Dedifferentiated amniotic fluid mesenchymal stem cell (primary cell): ENCODE measurements around the gene NCS1.

Experiments used
- DNase-seq: peaks from one replicate; pipeline ENCODE4 v3.0.0-alpha.2; 2016; ENCODE audit errors: extremely low spot score

Gene NCS1

DNA sequence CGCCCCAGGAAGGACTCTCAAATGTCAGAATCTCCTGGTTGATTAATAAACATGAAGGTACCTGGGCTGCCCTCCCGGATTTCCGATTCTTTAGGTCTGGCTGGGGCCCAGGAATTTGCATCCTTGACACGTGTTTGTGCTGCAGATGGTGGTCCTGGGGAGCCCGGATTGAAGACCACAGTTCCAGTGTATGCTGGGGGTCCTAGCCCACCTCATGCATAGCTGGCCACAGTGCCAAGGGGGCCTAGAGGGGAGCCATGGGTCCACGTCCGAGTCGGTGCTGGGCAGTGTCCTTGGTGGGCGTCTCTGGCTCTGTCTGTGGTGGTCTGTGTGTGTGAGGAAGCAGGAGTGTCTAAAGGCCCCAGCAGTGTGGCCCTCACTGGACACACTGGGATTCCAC, 3.2 kb downstream of the NCS1 start:
- no peak for DNase-seq

DNA sequence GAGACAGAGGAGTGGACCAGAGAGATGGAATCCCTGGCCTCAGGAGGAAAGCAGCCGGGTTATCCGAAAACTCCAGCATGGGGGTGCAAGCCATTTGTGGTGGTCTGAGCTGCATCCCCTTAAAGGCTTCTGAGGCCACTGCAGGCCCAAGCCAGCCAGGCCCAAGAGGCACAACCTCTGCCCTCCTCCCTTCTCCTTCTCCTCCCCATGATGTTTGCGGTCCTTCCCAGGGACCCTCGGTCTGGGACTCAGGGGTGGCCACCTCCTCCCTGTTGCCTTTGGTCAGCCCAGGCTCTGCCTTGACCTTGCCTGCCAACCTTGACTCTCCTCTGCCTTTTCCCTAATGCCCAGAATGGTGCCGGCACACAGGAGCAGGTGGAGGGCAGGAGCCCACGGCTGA, 4.6 kb downstream of the NCS1 start:
- no peak for DNase-seq

DNA sequence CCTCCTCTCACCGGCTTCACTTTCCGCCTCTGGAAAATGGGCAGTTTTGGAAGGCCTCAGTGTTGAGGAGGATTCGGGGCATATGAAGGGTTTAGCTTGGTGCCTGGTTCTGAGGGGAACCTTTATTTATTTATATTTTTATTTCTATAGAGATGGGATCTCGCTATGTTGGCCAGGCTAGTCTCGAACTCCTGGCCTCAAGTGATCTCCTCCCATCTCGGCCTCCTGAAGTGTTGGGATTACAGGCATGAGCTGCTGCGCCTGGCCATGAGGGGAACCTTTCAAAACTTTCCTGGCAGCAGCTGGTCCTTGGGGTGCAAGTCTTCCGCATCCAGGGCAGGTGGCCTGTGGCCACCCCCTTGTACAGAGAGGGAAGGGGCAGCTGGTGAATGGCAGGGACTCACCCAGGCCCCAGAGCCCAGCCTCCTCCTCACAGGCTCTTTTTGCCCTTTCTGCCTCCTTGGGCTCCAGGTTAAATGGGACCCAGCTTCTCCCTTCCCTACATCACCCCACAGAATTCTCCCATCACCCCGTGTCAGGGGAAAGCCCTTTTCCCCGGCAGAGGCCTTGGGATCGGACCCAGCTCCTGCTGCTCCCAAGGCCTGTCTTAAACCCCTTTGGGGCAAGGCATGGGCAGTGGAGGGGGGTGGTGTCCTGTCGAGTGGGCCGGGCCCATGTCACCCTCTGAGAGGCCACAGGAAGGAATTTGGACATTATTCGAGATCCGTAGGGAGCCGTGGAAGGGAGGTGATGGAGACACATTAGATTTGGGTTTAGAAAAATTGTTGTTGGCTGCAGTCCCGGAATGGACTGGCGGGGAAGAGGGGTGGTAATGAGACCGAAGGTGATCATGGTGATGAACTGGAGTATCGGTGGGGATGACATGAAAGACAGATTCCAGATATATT, 5.9 kb downstream of the NCS1 start:
- no peak for DNase-seq

DNA sequence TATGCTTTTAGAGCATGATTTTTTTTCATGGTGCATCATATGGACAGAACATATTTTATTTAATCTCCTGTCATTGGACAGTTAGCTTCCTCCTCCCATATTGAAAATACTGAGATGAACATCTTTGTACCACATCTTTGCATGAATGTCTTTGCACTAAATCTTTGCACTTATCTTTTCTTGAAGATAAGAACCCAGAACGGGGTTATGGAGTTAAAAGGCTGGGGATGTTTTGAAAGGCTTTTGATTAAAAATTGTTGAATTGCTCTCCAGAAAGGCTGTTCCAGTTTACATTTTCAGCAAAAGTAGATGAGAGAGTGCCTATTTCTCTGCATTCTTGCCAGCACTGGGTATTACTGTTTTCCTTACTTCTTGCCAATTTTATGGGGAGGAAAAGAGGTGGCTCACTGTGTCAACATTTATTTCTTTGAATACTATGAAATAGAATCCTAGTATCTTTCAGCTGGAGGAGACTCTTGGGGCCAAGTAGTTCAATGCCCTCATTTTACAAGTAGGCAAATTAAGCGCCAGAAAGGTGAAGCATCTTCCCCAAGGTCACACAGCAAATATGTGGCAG, 7.2 kb downstream of the NCS1 start:
- no peak for DNase-seq

DNA sequence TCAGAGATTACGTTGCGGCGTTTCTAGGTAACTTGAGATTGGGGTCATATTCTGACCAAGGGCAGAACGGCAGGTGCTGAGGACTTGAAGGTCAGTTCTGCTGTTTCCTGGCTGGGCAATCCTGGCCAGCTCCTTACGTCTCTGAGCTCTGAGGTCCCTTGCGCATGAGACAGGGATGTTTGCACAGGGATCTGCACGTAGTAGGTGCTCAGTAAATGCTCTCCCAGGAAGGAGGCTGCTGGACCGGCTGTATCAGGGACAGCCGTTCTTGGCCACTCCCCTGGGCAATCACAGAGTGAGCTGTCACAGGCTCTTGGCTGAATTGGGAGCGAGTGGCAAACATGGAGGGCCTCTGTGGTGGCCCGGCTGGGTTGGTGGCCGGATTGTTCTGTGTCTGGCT, 8.3 kb downstream of the NCS1 start:
- no peak for DNase-seq

DNA sequence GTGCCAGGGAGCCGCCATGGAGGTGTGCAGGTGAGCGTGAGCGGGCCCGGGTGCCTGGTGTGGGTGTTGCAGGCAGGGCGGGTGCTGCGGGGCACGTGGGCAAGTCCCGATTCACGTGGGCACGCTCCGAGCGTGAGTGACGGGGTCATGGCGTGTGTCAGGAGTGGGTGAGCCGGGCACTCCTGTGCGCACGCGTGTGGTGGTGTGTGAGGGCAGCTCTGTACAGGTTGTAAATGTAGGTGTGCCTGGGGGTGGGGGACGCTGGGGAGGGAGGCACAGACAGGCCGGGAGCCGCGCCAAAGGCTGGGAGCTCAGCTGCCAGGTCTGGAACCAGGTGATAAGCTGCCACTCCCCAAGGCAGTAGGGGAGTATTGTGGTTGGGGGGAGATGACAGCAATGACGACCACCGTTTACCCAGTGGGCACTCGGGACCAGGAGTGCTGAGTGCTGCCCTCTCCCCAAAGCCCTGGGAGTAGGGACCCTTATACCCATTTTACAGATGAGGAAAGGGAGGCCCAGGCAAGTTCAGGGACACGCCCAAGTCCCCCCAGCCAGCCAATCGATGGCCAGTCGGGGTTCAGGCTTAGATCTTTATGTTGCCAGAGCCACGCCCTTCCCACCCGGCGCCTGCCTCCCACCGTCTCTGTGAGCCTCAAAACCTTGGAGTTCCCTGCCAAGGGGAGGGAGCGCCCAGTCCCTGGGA, 9.6 kb downstream of the NCS1 start:
- DNase-seq, result no peak

DNA sequence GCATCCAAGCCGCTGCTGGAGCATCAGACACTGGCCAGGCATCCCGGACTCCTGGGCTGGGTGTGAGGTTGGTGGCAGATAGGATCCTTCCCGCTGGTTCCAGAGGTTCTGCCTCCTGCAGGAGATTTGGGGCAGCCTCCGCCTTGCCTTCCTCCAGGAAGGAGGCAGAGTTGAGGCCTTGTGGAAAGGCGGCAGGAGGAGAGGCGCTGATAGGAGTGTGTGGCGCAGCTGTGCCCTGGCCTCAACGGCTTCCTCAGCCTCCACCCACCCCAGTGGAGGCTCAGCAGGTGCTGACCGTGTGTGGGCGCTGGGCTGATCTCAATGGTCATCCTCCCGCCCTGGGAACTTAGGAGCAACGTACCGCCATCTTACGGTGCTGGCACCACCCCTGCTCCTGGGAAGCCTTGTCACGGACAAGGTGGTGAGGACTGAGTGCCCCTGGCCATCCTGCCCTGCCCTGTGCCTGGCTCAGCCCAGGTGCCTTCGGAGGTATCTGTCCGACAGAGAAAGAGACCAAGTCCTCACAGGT, 10.2 kb downstream of the NCS1 start:
- no peak for DNase-seq

DNA sequence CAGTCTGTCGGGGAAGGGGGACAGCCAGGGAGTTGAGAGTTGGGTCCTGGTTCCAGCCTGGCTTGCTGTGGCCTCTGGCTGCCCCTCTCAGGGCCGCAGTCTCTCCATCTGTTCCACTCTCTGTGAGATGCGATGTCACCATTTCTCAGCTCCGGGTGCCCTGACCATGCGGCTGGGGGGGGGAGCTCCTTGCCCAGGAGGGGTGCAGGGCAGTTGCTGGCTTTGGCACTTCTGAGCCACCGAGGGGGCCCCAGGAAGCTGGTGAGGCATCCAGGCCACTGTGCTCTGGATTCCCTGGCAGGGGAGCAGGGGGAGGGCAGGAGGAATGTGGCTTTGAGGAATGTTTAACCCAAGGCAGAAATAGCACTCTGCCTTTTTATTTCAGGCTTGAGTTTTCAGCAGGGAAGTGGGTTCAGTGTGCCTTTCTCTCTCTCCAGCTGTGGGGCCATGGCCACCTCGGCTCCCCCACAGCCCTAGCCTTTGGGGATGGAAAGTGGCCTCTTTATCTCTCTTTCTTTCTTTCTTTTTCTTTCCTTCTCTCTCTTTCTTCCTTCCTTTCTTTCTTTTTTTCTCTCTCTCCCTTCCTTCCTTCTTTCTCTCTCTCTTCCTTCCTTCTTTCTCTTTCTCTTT, 11.0 kb downstream of the NCS1 start:
- DNase-seq, result peak; percentile 83

DNA sequence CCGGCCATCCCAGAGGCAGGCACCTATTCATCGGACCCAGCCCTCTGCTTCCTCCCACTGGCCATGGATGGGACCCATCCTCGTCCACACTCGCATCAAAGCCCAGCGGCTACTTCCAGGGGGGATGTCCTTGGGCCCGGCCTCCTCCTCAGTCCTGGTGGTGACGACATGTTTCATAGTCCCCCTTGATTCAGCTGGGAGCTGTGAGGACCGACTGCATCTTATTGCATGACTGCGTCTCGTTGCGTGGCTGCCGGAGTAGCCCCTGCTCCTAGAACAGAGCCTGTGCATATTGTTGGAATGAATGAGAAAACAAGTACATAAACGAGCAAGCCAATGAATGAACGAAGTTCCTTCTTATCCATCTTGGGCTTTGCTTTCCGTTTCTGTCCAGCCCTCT, 12.8 kb downstream of the NCS1 start:
- DNase-seq, result no peak

DNA sequence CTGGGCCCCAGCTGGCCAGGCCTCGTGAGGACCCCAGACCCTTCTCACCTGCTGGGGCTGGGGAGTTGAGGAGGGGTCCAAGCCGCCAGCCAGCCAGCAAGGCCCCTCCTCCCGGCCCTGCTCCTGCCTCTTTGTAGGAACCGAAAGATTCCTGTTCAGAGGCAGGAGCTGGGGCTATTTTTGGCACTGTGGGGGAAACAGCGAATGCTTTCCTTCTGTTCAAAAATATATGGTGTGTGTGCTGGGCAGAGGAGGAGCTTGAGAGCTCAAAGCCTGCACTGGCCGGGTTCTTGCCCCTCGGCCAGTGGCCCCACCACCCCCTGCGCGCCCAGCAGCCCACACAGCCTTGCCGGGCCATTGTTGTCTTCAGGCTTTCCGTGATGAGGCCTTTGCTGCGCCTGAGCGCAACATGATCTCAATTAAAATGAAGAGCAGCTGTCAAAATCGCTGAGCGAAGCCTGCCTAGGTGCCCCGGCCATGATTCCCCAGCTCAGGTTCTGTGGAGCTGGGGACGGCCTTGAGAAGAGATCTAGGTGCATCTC, 13.4 kb downstream of the NCS1 start:
- DNase-seq, result peak; percentile 16

DNA sequence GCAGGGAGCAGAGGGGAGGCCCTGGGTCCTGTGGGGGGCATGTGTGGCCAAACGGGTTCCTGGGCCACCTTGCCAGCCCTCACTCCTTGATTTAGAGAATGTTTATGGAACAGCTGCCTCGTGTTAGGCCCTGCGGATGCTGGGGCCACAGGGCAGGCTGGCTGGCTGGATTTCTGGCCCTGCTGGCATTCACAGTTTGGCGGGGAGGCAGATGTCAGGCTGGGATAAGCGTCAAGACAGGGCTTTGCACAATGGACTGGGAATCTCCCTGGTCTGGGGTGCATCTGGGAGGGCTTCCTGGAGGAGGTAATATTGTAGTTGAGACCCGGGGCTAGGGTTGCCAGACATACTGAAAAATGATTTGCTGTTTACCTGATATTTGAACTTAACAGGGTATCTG, 13.8 kb downstream of the NCS1 start:
- DNase-seq, result no peak

DNA sequence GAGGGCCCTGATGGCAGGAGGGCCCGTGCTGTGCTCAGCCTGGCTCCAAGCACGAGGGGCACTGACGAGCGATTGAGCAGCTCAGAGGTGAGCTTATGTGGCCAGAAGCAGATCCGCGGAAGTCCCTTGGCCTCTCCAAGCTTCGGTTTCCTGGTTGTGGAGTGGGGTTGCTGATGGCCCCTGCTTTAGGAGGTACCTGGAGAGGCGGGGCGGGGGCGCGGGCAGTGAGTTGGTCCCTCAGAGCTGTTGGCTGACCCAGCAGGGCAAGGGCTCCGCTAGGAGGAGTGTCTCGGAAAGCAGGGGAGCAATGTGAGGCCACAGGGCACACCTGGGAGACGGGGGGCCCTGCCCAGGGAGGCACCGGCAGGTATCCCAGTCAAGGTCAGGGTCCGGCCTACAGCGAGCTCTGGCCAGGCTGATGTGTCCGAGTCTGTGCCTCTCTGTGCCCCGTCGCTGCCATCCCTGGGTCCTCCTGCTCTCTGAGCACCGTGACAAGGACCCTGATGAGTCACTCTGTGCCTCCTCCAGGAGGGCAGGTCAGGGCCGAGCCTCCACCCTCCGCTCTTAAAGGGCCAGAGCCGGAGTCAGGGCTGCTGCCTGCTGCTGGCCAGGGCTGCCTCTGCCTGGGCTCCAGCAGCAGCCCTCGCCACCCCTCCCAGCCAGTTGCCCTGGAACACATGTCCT, 14.8 kb downstream of the NCS1 start:
- DNase-seq, result no peak

DNA sequence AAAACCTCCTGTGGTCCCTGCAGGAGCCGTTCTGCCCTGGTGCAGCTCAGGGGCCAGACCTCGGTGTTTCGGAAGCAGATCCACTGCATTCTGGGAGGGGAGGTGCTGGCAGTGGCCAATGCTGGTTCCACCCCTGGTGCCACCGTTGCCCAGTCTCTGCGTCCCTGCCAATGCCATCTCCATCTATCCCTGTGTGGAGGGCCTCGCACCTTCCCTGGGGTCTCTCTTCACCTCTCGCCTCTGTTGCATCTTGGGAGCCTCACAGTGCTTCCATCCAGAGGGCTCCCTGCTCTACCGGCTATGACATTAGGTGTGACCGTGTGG, 15.3 kb downstream of the NCS1 start:
- no peak for DNase-seq

DNA sequence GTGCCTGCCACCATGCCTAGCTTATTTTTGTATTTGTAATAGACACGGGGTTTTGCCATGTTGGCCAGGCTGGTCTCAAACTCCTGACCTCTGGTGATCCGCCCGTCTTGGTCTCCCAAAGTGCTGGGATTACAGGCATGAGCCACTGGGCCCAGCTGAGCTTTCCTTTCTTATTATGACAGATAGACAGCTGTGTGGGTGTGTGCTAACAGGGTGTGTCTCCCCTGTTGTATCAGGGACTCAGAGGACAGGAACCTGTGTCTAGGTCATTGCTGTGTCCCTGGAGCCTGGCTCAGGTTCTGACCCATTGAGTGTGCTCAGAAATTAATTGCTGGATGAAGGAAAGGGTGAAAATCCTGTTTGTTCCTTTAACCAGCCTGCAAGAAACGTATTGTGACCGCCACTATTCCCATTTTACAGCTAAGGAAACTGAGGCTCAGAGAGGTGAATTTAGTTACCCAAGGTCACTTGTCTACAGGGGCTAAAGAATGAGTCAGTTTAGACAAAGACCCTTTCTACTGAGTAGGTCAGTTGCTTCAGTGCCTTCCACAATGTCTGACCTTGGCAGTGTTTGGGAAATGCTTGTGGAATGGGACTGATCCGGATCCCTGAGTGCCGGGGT, 16.8 kb downstream of the NCS1 start:
- no peak for DNase-seq

DNA sequence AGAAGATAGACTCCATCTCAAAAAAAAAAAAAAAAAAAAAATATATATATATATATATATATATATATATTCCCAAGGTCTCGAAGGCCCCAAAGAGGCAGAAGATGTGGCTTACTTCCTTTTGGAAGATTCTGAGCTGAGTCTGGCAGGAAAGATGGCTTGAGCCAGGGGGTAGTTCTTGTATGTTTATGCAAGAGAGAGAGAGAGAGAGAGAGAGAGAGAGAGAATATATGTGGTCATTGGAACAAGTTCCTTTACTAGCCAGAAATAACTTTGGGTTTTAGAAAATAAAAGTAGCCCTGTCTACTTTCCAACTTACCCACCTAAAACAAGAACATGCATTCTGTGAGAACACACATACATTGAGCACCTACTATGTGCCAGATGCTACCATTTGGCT, 17.6 kb downstream of the NCS1 start:
- DNase-seq, result peak; percentile 39

DNA sequence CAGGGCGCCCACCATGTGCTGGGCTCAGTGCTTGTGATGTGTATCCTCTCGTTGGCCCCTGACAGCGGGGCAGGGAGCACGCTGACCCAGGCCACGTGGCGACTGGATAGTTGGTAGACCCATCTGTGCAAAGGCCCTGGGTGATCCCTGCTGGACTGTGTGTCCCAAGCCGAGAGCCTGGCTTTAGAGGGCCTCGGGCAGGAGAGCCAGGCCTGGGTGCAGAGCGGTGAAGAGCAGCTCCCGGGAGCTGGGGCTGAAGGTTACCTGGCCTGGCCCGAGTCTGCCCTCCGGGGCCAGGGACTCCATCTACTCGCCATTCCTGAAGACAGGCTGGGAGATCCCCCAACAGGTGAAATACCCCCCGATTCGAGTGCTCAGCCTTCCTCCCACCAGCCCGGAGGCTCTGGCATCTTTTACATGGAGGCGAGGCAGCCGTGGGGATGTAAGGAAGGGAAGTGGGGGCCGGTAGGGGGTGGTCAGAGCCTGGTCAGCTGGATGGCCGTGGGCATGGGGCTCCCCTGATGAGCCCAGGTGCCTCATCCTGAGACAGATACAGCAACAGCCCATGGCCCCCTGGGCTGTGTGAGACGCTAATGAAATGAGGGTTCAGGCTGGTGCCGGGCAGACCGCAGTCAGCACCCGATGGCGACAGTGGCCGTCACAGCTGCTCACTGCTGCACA, 19.0 kb downstream of the NCS1 start:
- DNase-seq, result no peak

DNA sequence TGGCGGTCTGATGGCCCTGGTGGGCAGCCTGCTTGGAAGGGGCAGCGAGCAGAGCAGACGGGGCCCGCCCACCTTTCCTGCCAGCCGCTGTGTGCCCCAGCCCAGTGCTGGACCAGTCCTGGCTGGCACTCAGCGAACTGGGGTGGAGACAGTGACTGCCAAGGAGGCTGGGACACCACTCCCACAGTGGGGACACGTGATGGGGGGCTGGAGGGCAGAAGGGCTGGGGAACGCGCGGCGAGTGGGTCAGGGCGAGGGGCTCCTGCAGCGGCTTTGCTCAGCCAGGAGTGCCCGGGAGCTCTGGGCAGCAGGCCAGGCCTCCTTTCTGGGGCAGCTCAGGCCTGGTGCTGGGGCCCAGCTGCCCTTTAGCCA, 19.5 kb downstream of the NCS1 start:
- DNase-seq, result no peak

DNA sequence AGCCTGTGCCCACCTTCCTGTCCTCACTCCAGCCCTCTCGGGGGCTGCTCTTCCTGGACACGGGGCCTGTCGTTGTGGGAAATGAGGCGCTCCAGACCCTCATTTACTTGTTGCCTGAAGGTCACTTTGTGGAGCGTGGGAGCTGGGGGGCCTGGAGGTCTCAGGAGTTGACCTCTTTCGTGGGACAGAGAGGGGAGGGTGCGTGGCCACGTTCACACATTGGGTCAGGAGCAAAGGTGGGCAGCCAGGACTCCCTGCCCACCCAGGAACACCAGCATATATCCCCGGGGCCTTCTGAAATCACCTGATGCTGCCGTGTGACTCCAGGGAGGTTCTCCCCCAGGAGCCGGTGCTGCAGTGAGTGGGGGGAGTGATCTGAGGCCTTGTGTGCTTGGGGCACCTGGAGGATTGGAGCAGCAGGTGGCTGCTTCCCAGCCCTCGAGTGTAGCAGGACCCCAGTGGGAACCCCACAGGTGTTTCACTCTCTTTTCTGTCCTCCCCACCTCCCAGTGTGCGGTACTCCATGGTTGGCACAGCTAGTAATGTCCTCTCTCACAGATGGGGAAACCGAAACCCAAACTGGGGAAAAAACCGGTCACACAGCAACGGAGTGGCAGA, 20.3 kb downstream of the NCS1 start:
- no peak for DNase-seq

DNA sequence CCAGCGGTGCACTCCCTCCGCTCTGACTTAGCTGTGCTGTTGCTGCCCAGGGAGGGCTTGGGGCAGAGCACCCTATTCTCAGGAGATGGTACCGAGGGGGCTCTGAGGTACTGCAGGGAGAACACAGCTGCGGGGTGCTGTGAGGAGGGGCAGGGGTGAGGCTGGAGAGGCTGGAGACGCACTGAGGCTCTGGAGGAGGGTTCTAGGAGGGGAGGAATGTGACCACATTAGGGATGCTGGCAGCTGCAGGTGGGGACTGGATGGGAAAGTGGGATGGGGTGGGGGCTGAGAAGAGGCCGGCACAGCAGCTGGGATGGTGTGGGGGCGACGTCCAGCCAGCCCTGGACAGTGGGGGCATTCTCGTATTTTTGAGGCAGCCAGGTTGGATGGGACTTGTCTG, 20.9 kb downstream of the NCS1 start:
- DNase-seq, result no peak
